AG04450 (cell line): ENCODE data around the gene GBP1. TPM values are rescaled to one million over a fixed set of nuclear protein-coding genes. Genes with fewer than 3 reads are reported as not detected.

ENCODE experiments used
- CTCF ChIA-PET: fragments of 300-600, 350-600 bp; formaldehyde crosslinking; extraction: SDS; loops from one replicate; lab custom pipeline; 2022; ENCODE audit warnings: antibody characterized with exemption, inconsistent platforms; lab: Charles Lee
- POLR2A ChIA-PET: fragments of 350-600 bp; formaldehyde crosslinking; extraction: SDS; loops from one replicate; lab custom pipeline; 2021; ENCODE audit warnings: antibody characterized with exemption, inconsistent platforms; lab: Yijun Ruan, JAX
- DNase-seq: peaks from one replicate; pipeline ENCODE4 v3.0.0-alpha.2; 2011; ENCODE audit warnings: low read depth, low spot score
- H3K27ac ChIP-seq: one replicate; pipeline ENCODE4 v1.5.1; 2012; ENCODE audit warnings: low read depth, low read length, control low read depth
- H3K27me3 ChIP-seq: one replicate; pipeline ENCODE4 v1.6.0; 2012; ENCODE audit warnings: low read length; ENCODE audit not compliant: control insufficient read depth, insufficient read depth
- H3K4me3 ChIP-seq: 2 replicates; pipeline ENCODE4 v1.5.1; 2011; ENCODE audit warnings: mild to moderate bottlenecking, low read depth, low read length, control low read depth
- H3K9me3 ChIP-seq: 2 replicates; pipeline ENCODE4 v1.5.1; 2012; ENCODE audit warnings: low read length; ENCODE audit not compliant: control insufficient read depth, insufficient read depth
- CTCF ChIP-seq: IDR thresholded peaks from 2 replicates; pipeline ENCODE4 v1.5.1; 2011; ENCODE audit warnings: low read depth, low read length, control low read depth, inconsistent platforms
- polyA plus RNA-seq: library from polyadenylated mRNA; depleted of rRNA; stranded (reverse); fragments of >200 nt; gene quantifications from 2 replicates; pipeline ENCODE4 v1.2.3, GENCODE V29; 2011

GBP1 gene
- polyA plus RNA-seq, 1 experiment = 103 TPM

- no peak for TF ChIP-seq CTCF
- CTCF ChIA-PET = no interaction called here
- Histone ChIP-seq H3K9me3 (peaks cover 4% of the 10 kb centered on the region; the same call in 1 of the 2 replicates), H3K4me3 (no peak overlapping the region), H3K27ac (no peak overlapping the region), H3K27me3 (no peaks in the 10 kb centered on the region)
- POLR2A ChIA-PET = no interaction called here
- DNase-seq = no peak
Measured at GRCh38 chr1:89104147-89104546, 39.1 kb upstream of the GBP1 start.

- no peak for DNase-seq
- CTCF ChIA-PET = no interaction called here
- H3K27ac ChIP-seq = no peak overlapping the region
- H3K27me3 ChIP-seq = no peaks in the 10 kb centered on the region
- H3K4me3 ChIP-seq = no peak overlapping the region
- POLR2A ChIA-PET = no interaction called here
- no peak for TF ChIP-seq CTCF
- H3K9me3 ChIP-seq = peaks cover 4% of the 10 kb centered on the region; the same call in 1 of the 2 replicates
Measured at GRCh38 chr1:89102021-89102420, 37.0 kb upstream of the GBP1 start.

- Histone ChIP-seq H3K4me3 (no peak overlapping the region), H3K27ac (no peak overlapping the region), H3K27me3 (no peaks in the 10 kb centered on the region), H3K9me3 (peaks cover 4% of the 10 kb centered on the region; the same call in 1 of the 2 replicates)
- POLR2A ChIA-PET = interaction anchor here (0.7 kb wide), 1 partner anchor 27 kb away, joined by 3 read pairs; no protein-coding TSS in a partner anchor
- TF ChIP-seq CTCF = no peak
- no peak for DNase-seq
- CTCF ChIA-PET = interaction anchor here (1.2 kb wide), 1 partner anchor 15 kb away, joined by 6 read pairs; no protein-coding TSS in a partner anchor
Measured at GRCh38 chr1:89100412-89100811, 35.4 kb upstream of the GBP1 start.

- no peak overlapping the region for H3K4me3 ChIP-seq
- H3K9me3 ChIP-seq = peaks cover 2% of the 10 kb centered on the region; the same call in 1 of the 2 replicates
- no peak for DNase-seq
- H3K27ac ChIP-seq = no peak overlapping the region
- H3K27me3 ChIP-seq = no peaks in the 10 kb centered on the region
- POLR2A ChIA-PET = no interaction called here
- CTCF ChIA-PET = no interaction called here
- TF ChIP-seq CTCF = no peak
Measured at GRCh38 chr1:89098857-89099256, 33.8 kb upstream of the GBP1 start.

- no peak for TF ChIP-seq CTCF
- CTCF ChIA-PET = interaction anchor here (1.2 kb wide), 1 partner anchor 10 kb away, joined by 3 read pairs; no protein-coding TSS in a partner anchor
- no peak overlapping the region for H3K4me3 ChIP-seq
Measured at GRCh38 chr1:89095737-89096136, 30.7 kb upstream of the GBP1 start.

More at GRCh38 chr1:89095737-89096136, 30.7 kb upstream of the GBP1 start:
- Histone ChIP-seq H3K27ac (no peak overlapping the region), H3K9me3 (peaks cover 2% of the 10 kb centered on the region; the same call in 1 of the 2 replicates), H3K27me3 (no peaks in the 10 kb centered on the region)
- no peak for DNase-seq
- POLR2A ChIA-PET = no interaction called here
